Measurements from ENCODE around the gene FOXE1. TPM values are rescaled to one million over a fixed set of nuclear protein-coding genes. Genes with fewer than 3 reads are reported as not detected.

The FOXE1 gene
- total RNA-seq, 1 donor, result not detected

DNA sequence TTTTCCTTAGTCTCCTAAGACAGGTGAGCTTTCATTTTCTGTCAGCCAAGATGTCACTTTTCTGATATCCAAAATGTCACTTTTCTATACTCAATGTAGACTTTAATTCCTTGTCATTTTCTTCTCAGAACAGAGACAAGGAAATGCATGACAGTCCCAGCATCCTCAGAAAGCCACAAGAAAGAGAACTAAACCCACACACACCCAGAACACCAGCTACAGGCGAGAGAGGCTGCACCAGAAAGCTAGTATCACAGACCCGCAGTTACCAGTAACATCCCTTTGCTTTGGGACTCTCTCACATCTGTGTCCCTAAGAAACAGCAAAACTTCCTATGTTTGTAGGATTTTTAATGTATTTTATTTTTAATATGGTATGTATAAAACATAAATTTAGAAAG, 52.2 kb downstream of the FOXE1 start:
- H3K27ac ChIP-seq (ENCODE audit: low read depth, low read length), result no peak overlapping the region
- H3K9me3 ChIP-seq (ENCODE audit: low read depth, low read length), result no peaks in the 10 kb centered on the region
- H4K20me1 ChIP-seq (ENCODE audit: insufficient read depth, low read length), result peaks cover 3% of the 10 kb centered on the region
- H2AFZ ChIP-seq (ENCODE audit: low read length), result no peak overlapping the region
- TF ChIP-seq, protein P1, sequence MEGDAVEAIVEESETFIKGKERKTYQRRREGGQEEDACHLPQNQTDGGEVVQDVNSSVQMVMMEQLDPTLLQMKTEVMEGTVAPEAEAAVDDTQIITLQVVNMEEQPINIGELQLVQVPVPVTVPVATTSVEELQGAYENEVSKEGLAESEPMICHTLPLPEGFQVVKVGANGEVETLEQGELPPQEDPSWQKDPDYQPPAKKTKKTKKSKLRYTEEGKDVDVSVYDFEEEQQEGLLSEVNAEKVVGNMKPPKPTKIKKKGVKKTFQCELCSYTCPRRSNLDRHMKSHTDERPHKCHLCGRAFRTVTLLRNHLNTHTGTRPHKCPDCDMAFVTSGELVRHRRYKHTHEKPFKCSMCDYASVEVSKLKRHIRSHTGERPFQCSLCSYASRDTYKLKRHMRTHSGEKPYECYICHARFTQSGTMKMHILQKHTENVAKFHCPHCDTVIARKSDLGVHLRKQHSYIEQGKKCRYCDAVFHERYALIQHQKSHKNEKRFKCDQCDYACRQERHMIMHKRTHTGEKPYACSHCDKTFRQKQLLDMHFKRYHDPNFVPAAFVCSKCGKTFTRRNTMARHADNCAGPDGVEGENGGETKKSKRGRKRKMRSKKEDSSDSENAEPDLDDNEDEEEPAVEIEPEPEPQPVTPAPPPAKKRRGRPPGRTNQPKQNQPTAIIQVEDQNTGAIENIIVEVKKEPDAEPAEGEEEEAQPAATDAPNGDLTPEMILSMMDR (IDR thresholded peaks at IDR 0.05; ENCODE audit: extremely low read depth, low read depth, low read length), result no peak
- H3K4me1 ChIP-seq (ENCODE audit: insufficient read depth, low read length), result peaks cover 10% of the 10 kb centered on the region
- H3K79me2 ChIP-seq (ENCODE audit: insufficient read depth, low read length), result peaks cover 4% of the 10 kb centered on the region
- no peak overlapping the region for H3K4me2 ChIP-seq (ENCODE audit: insufficient read depth, low read length)
- no peak overlapping the region for H3K4me3 ChIP-seq (ENCODE audit: insufficient read depth, low read length)
- no peaks in the 10 kb centered on the region for H3K27me3 ChIP-seq (ENCODE audit: insufficient read depth, low read length)
- no peak for DNase-seq (ENCODE audit: insufficient read length, low spot score, missing footprints)
- H3K36me3 ChIP-seq (ENCODE audit: insufficient read depth, low read length), result no peaks in the 10 kb centered on the region

Other genes with a start within 250 kb of the FOXE1 start
- gene TSTD2, start 219.9 kb upstream of the FOXE1 start, total RNA-seq, result 16.3 and 19.4 TPM in 2 replicates
- gene NCBP1, start 219.4 kb upstream of the FOXE1 start, total RNA-seq, result 28.0 and 37.3 TPM in 2 replicates
- gene XPA, start 155.9 kb upstream of the FOXE1 start, total RNA-seq, result 8.7 and 10.3 TPM in 2 replicates
- gene TRMO, start 69.3 kb downstream of the FOXE1 start, total RNA-seq, result 23.9 and 26.5 TPM in 2 replicates
- not detected in 2 replicates for gene HEMGN, start 84.9 kb downstream of the FOXE1 start, total RNA-seq
- 12.7 and 13.8 TPM in 2 replicates for gene ANP32B, start 130.1 kb downstream of the FOXE1 start, total RNA-seq
- gene NANS, start 203.5 kb downstream of the FOXE1 start, total RNA-seq, result 56.1 and 56.6 TPM in 2 replicates